Right lobe of liver (tissue), 6 donors: ENCODE measurements around the gene COPA. TPM values are rescaled to one million over a fixed set of nuclear protein-coding genes. Genes with fewer than 3 reads are reported as not detected.

Experiments
- ATAC-seq, 4 donors: fragments of 200-7000 bp; cut with Tn5 transposase; one replicate each; pipeline ENCODE4 v1.9.1; 2020; ENCODE audit warnings: mild to moderate bottlenecking in 4 of 4, moderate library complexity in 4 of 4
- DNase-seq, 3 donors: peaks; one replicate each; pipeline ENCODE4 v3.0.0-alpha.2; 2020
- H3K27ac ChIP-seq, 3 donors: fragments of 200-600 bp; one replicate each; pipeline ENCODE4 v1.8.0; 2022
- H3K27me3 ChIP-seq, 2 donors: fragments of 200-600 bp; one replicate each; pipeline ENCODE4 v1.8.0; 2022
- H3K36me3 ChIP-seq, 4 donors: fragments of 200-600 bp; sonication (generic) in 1 of 4; one replicate each; pipeline versions ENCODE4 v1.5.1 to v1.8.0; 2017 to 2022; ENCODE audit warnings: control low read depth in 1 of 4
- H3K4me1 ChIP-seq, 4 donors: fragments of 200-600 bp; sonication (generic) in 1 of 4; one replicate each; pipeline versions ENCODE4 v1.5.1 to v1.8.0; 2017 to 2022; ENCODE audit warnings: control low read depth in 1 of 4
- H3K4me3 ChIP-seq, 3 donors: fragments of 200-600 bp; one replicate each; pipeline ENCODE4 v1.8.0; 2022
- H3K9me3 ChIP-seq, 4 donors: fragments of 200-600 bp; sonication (generic) in 1 of 4; one replicate each; pipeline versions ENCODE4 v1.5.1 to v1.8.0; 2017 to 2022; ENCODE audit warnings: control low read depth in 1 of 4
- CTCF ChIP-seq, 4 donors: fragments of 200-600 bp in 3 of 4; fragments of 450-650 bp in 1 of 4; IDR thresholded peaks; one replicate each; pipeline versions ENCODE4 v1.5.1 to v1.8.0; 2016 to 2022; ENCODE audit warnings: antibody characterized with exemption in 4 of 4, mild to moderate bottlenecking in 2 of 4
- POLR2A ChIP-seq: fragments of 450-650 bp; IDR thresholded peaks from one replicate; pipeline ENCODE4 v1.6.1; 2017; ENCODE audit warnings: antibody characterized with exemption, mild to moderate bottlenecking
- WGBS: methylation state at CpG from one replicate; pipeline ENCODE4 v1.1.6; 2018; ENCODE audit warnings: low coverage, low lambda C conversion rate; ENCODE audit not compliant: insufficient coverage; ENCODE audit errors: missing lambda C conversion rate; 5-methylcytosine and 5-hydroxymethylcytosine counted together
- intact Hi-C, 2 donors: fragments of 100-400 bp; cut with DNase I; formaldehyde crosslinking; loops; one replicate each; pipeline versions ENCODE4 v1.11.2 to v1.14.1; 2022
- total RNA-seq, 6 experiments: library from RNA; depleted of rRNA in 2 of 6; stranded (reverse); fragments of >200 nt in 2 of 6; fragmentation: NEBNext Ultra II Directional in 3 of 6; extraction: Animal tissue kit (Norgen Biotek cat#: 25700) in 3 of 6; gene quantifications; one replicate each; pipeline versions ENCODE4 v1.1.0 to v1.2.4, GENCODE V29; 2016 to 2023
- donor health status: DM: no; HTN: yes; CAD: no.
- donor health status: DM: no; HTN: no; CAD: no.
- donor health status: DM: no; HTN: no; CAD: no.
- donor health status: DM: no; HTN: yes; CAD: no.
- donor health status: DM: no; HTN: yes; CAD: no.

Gene COPA
- total RNA-seq, 6 experiments from 2014 or later: 75.5 to 109 (median 103) TPM

GRCh38 chr1:160256396-160257046, 86.5 kb downstream of the COPA start:
- Histone ChIP-seq H3K4me3 (no peak overlapping the region), H3K36me3 (peaks cover 0 to 5% (median 0%) of the 10 kb centered on the region in 4 donors), H3K27ac (no peak overlapping the region), H3K4me1 (peaks cover 0 to 53% (median 13%) of the 10 kb centered on the region in 4 donors), H3K9me3 (no peaks in the 10 kb centered on the region), H3K27me3 (no peaks in the 10 kb centered on the region)
- intact Hi-C loops: loop anchor here in 1 of 2 donors (10.0 kb wide), 1 partner anchor 62 kb away; the partner anchor contains the start of gene CASQ1
- no peak for TF ChIP-seq POLR2A
- no peak for TF ChIP-seq CTCF (IDR thresholded peaks at IDR 0.05)
- no peak for ATAC-seq
- WGBS: 17% methylated on average over 3 of the region's 3 CpGs
- DNase-seq: no peak

- H3K27ac ChIP-seq: no peak overlapping the region
- no peak for DNase-seq
- H3K4me3 ChIP-seq: no peak overlapping the region
- ATAC-seq: no peak
- no peaks in the 10 kb centered on the region for H3K27me3 ChIP-seq
- H3K36me3 ChIP-seq: peaks cover 0 to 5% (median 0%) of the 10 kb centered on the region in 4 donors
- H3K9me3 ChIP-seq: no peaks in the 10 kb centered on the region
- intact Hi-C loops: loop anchor here in 1 of 2 donors (10.0 kb wide), 1 partner anchor 61 kb away; the partner anchor contains the start of gene CASQ1
- 89% methylated on average over 3 of the region's 4 CpGs for WGBS
- no peak for TF ChIP-seq POLR2A
- TF ChIP-seq CTCF (IDR thresholded peaks at IDR 0.05): no peak
- peaks cover 0 to 54% (median 17%) of the 10 kb centered on the region in 4 donors for H3K4me1 ChIP-seq
Observed at GRCh38 chr1:160255781-160256300, 87.2 kb downstream of the COPA start.

- Histone ChIP-seq H3K9me3 (no peaks in the 10 kb centered on the region), H3K27me3 (no peaks in the 10 kb centered on the region), H3K4me1 (peaks cover 0 to 39% (median 10%) of the 10 kb centered on the region in 4 donors), H3K27ac (peak overlapping the region in 2 of 3 donors; percentile 59 to 65), H3K4me3 (no peak overlapping the region), H3K36me3 (peaks cover 0 to 5% (median 0%) of the 10 kb centered on the region in 4 donors)
- intact Hi-C loops: loop anchor here in 1 of 2 donors (10.0 kb wide), 1 partner anchor 57 kb away; the partner anchor contains the start of gene CASQ1
- ATAC-seq: peak; percentile 92 to 99 (median 96)
- DNase-seq: peak in 2 of 3 donors; percentile 49 to 79
- peak; percentile 81 to 91 (median 84) for TF ChIP-seq CTCF (IDR thresholded peaks at IDR 0.05)
- TF ChIP-seq POLR2A: no peak
- WGBS: 42% methylated on average over 5 of the region's 5 CpGs
Observed at GRCh38 chr1:160251687-160252526, 91.1 kb downstream of the COPA start.

- intact Hi-C loops: loop anchor here in 1 of 2 donors (10.0 kb wide), 1 partner anchor 56 kb away; the partner anchor contains the start of gene CASQ1
- H3K27ac ChIP-seq: peak overlapping the region in 2 of 3 donors; percentile 59 to 65
- ATAC-seq: peak; percentile 55 to 77 (median 64)
Observed at GRCh38 chr1:160251011-160251410, 92.0 kb downstream of the COPA start.

More at GRCh38 chr1:160251011-160251410, 92.0 kb downstream of the COPA start:
- H3K27me3 ChIP-seq: no peaks in the 10 kb centered on the region
- H3K36me3 ChIP-seq: peaks cover 0 to 5% (median 0%) of the 10 kb centered on the region in 4 donors
- TF ChIP-seq CTCF (IDR thresholded peaks at IDR 0.05): no peak
- TF ChIP-seq POLR2A: no peak
- DNase-seq: no peak
- H3K4me3 ChIP-seq: no peak overlapping the region
- peaks cover 0 to 39% (median 14%) of the 10 kb centered on the region in 4 donors for H3K4me1 ChIP-seq
- no peaks in the 10 kb centered on the region for H3K9me3 ChIP-seq
